HG02973 (cell line): ENCODE results near the gene ARHGAP18.

Experiments used
- ATAC-seq: cut with Tn5 transposase; IDR thresholded peaks from one replicate; pipeline ENCODE4 v1.9.1; 2021; ENCODE audit warnings: moderate library complexity; ENCODE audit not compliant: unreplicated experiment

The ARHGAP18 gene

GRCh38 chr6:129670634-129671033, 39.3 kb downstream of the ARHGAP18 start:
- no peak for ATAC-seq

GRCh38 chr6:129667621-129668020, 42.4 kb downstream of the ARHGAP18 start:
- no peak for ATAC-seq

- ATAC-seq: no peak
These were observed 42.9 kb downstream of the ARHGAP18 start for GRCh38 chr6:129667034-129667433.

GRCh38 chr6:129665555-129665954, 44.4 kb downstream of the ARHGAP18 start:
- no peak for ATAC-seq

GRCh38 chr6:129663531-129663930, 46.4 kb downstream of the ARHGAP18 start:
- no peak for ATAC-seq

GRCh38 chr6:129662980-129663431, 47.0 kb downstream of the ARHGAP18 start:
- peak; percentile 72 for ATAC-seq

- peak; percentile 58 for ATAC-seq
These were observed 47.6 kb downstream of the ARHGAP18 start for GRCh38 chr6:129662406-129662766.

GRCh38 chr6:129661536-129662405, 48.2 kb downstream of the ARHGAP18 start:
- ATAC-seq: peak; percentile 13

GRCh38 chr6:129660346-129660676, 49.7 kb downstream of the ARHGAP18 start:
- ATAC-seq: no peak

GRCh38 chr6:129659590-129660345, 50.2 kb downstream of the ARHGAP18 start:
- no peak for ATAC-seq

- ATAC-seq: no peak
These were observed 50.8 kb downstream of the ARHGAP18 start for GRCh38 chr6:129659167-129659566.

GRCh38 chr6:129657483-129657882, 52.5 kb downstream of the ARHGAP18 start:
- ATAC-seq: no peak

- ATAC-seq: no peak
These were observed 54.6 kb downstream of the ARHGAP18 start for GRCh38 chr6:129655334-129655733.

- no peak for ATAC-seq
These were observed 56.2 kb downstream of the ARHGAP18 start for GRCh38 chr6:129653746-129654145.

- no peak for ATAC-seq
These were observed 56.7 kb downstream of the ARHGAP18 start for GRCh38 chr6:129653229-129653628.

- no peak for ATAC-seq
These were observed 58.7 kb downstream of the ARHGAP18 start for GRCh38 chr6:129651291-129651691.

- ATAC-seq: no peak
These were observed 61.0 kb downstream of the ARHGAP18 start for GRCh38 chr6:129648819-129649491.

GRCh38 chr6:129647044-129647443, 62.9 kb downstream of the ARHGAP18 start:
- peak; percentile 48 for ATAC-seq

GRCh38 chr6:129646642-129647041, 63.3 kb downstream of the ARHGAP18 start:
- ATAC-seq: peak; percentile 78

- no peak for ATAC-seq
These were observed 64.0 kb downstream of the ARHGAP18 start for GRCh38 chr6:129645830-129646579.
